Measurements from ENCODE around the gene NR2C2.
A peak's percentile ranks its signal among the peaks of the same experiment; 100 is the strongest.
"Not testable (repeated sequence)": the region's sequence is repeated elsewhere in the genome, so short reads cannot be mapped to it uniquely, and the experiment has no call there.

Gene NR2C2

DNA sequence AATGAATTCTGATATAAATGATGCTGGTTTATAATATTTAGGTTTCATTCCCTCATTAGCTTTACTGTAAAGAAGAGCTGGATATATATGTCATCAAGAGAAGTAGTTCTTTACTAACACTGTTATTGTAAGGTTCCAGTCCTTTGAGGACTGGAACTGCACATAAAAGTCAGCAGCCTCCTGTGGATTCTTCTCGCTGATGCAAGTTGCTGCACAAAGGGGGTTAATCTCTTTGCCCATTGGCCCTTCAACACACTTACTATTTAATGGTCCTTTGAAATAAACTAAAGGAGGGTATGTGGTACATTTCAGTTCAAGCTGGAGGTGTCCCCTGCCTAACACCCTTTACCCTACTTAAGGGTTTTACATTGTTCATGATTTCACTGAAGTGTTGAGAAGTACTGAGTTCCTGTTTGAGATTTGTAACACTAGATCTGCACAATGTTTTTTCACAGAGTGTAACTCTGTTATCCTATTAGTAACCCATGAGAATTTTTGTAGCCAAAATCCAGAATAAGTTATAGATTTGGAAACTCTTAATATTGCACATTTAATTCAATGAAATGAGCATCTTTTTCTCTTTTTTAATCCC is 43.9 kb downstream of the NR2C2 start:
- no peak for ATAC-seq
- no peak for TF ChIP-seq TOX (CRISPR knock-in tag; IDR thresholded peaks at IDR 0.05; ENCODE audit: borderline replicate concordance)
- TF ChIP-seq, protein P1, sequence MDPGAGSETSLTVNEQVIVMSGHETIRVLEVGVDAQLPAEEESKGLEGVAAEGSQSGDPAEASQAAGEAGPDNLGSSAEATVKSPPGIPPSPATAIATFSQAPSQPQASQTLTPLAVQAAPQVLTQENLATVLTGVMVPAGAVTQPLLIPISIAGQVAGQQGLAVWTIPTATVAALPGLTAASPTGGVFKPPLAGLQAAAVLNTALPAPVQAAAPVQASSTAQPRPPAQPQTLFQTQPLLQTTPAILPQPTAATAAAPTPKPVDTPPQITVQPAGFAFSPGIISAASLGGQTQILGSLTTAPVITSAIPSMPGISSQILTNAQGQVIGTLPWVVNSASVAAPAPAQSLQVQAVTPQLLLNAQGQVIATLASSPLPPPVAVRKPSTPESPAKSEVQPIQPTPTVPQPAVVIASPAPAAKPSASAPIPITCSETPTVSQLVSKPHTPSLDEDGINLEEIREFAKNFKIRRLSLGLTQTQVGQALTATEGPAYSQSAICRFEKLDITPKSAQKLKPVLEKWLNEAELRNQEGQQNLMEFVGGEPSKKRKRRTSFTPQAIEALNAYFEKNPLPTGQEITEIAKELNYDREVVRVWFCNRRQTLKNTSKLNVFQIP (CRISPR knock-in tag; IDR thresholded peaks at IDR 0.05; ENCODE audit: borderline replicate concordance, low read depth) = no peak
- TF ChIP-seq ESRRG (CRISPR knock-in tag; IDR thresholded peaks at IDR 0.05) = no peak

DNA sequence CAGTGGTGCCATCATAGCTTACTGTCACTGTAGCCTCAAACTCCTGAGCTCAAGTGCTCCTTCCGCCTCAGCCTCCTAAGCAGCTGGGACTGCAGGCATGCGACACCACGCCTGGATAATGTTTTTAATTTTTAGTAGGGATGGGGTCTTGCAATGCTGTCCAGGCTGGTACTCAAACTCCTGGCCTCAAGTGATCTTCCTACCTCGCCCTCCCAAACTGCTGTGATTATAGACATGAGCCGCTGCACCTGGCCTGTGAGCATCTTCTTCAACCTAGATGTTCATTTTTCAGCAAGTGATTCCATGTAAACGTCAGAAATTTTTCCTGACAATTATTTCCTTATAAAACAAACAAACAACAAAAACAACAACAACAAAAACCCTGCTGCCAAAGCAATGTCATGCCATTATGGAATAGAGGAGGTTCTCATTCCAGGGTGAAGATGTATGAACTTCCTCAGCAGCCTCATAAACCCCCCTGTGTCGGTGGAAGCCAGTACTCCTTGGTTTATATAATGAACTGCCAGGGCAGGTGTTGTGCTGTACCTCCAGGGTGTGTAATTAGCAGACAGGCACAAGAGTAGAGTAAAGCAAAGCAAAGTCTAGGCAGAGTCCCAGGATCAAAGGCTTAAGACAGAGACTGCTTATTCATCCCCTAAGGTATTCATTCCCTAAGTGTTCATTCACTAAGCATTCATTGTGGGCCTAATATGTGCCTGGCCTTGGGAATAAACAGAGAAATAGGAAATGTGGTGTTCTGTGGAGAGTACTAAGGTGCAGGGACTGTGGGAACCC is 44.6 kb downstream of the NR2C2 start:
- no peak for ATAC-seq
- TF ChIP-seq ZFP3 (CRISPR knock-in tag; IDR thresholded peaks at IDR 0.05) (no peak), ZNF8 (CRISPR knock-in tag; IDR thresholded peaks at IDR 0.05) (no peak), OSR1 (CRISPR knock-in tag; IDR thresholded peaks at IDR 0.05) (no peak), ESRRG (CRISPR knock-in tag; IDR thresholded peaks at IDR 0.05) (no peak), ZNF565 (CRISPR knock-in tag; conservative IDR thresholded peaks at IDR 0.05; ENCODE audit: low read depth) (no peak), ZC3H10 (CRISPR knock-in tag; IDR thresholded peaks at IDR 0.05) (no peak), ARNTL (CRISPR knock-in tag; IDR thresholded peaks at IDR 0.05; ENCODE audit: borderline replicate concordance, low read depth) (no peak), CSDC2 (CRISPR knock-in tag; IDR thresholded peaks at IDR 0.05) (no peak), BACH2 (CRISPR knock-in tag; IDR thresholded peaks at IDR 0.05; ENCODE audit: borderline replicate concordance) (no peak), SNAI2 (CRISPR knock-in tag; IDR thresholded peaks at IDR 0.05) (no peak), ZFP30 (CRISPR knock-in tag; IDR thresholded peaks at IDR 0.05) (no peak), TCF4 (CRISPR knock-in tag; IDR thresholded peaks at IDR 0.05; ENCODE audit: borderline replicate concordance) (no peak), TOX (CRISPR knock-in tag; IDR thresholded peaks at IDR 0.05; ENCODE audit: borderline replicate concordance) (no peak), ISL1 (CRISPR knock-in tag; IDR thresholded peaks at IDR 0.05) (no peak)
- TF ChIP-seq, protein P2, sequence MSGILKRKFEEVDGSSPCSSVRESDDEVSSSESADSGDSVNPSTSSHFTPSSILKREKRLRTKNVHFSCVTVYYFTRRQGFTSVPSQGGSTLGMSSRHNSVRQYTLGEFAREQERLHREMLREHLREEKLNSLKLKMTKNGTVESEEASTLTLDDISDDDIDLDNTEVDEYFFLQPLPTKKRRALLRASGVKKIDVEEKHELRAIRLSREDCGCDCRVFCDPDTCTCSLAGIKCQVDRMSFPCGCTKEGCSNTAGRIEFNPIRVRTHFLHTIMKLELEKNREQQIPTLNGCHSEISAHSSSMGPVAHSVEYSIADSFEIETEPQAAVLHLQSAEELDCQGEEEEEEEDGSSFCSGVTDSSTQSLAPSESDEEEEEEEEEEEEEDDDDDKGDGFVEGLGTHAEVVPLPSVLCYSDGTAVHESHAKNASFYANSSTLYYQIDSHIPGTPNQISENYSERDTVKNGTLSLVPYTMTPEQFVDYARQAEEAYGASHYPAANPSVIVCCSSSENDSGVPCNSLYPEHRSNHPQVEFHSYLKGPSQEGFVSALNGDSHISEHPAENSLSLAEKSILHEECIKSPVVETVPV (CRISPR knock-in tag; IDR thresholded peaks at IDR 0.05) = no peak
- TF ChIP-seq, protein P3, sequence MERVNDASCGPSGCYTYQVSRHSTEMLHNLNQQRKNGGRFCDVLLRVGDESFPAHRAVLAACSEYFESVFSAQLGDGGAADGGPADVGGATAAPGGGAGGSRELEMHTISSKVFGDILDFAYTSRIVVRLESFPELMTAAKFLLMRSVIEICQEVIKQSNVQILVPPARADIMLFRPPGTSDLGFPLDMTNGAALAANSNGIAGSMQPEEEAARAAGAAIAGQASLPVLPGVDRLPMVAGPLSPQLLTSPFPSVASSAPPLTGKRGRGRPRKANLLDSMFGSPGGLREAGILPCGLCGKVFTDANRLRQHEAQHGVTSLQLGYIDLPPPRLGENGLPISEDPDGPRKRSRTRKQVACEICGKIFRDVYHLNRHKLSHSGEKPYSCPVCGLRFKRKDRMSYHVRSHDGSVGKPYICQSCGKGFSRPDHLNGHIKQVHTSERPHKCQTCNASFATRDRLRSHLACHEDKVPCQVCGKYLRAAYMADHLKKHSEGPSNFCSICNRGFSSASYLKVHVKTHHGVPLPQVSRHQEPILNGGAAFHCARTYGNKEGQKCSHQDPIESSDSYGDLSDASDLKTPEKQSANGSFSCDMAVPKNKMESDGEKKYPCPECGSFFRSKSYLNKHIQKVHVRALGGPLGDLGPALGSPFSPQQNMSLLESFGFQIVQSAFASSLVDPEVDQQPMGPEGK (CRISPR knock-in tag; IDR thresholded peaks at IDR 0.05; ENCODE audit: borderline replicate concordance) = no peak
- TF ChIP-seq, protein P4, sequence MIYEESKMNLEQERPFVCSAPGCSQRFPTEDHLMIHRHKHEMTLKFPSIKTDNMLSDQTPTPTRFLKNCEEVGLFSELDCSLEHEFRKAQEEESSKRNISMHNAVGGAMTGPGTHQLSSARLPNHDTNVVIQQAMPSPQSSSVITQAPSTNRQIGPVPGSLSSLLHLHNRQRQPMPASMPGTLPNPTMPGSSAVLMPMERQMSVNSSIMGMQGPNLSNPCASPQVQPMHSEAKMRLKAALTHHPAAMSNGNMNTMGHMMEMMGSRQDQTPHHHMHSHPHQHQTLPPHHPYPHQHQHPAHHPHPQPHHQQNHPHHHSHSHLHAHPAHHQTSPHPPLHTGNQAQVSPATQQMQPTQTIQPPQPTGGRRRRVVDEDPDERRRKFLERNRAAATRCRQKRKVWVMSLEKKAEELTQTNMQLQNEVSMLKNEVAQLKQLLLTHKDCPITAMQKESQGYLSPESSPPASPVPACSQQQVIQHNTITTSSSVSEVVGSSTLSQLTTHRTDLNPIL (CRISPR knock-in tag; IDR thresholded peaks at IDR 0.05; ENCODE audit: low read depth) = no peak

DNA sequence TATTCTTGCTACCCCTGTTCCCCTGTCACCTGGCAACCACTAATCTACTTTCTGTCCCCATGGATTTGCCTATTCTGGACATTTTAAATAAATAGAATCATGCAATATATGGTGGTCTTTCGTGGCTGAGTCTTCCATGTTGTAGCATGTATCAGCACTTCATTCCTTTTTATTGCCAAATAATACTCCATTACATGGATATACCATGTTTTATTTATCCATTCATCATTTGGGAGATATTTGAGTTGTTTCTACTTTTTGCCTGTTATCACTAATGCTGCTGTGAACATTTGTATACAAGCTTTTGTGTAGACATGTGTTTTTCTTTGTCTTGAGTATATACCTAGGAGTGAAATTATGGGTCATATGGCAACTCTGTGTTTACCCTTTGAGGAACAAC is 50.6 kb downstream of the NR2C2 start:
- no peak for TF ChIP-seq ZFP3 (CRISPR knock-in tag; IDR thresholded peaks at IDR 0.05)
- TF ChIP-seq ZNF8 (CRISPR knock-in tag; IDR thresholded peaks at IDR 0.05) = peak; percentile 98
- ATAC-seq = no peak

DNA sequence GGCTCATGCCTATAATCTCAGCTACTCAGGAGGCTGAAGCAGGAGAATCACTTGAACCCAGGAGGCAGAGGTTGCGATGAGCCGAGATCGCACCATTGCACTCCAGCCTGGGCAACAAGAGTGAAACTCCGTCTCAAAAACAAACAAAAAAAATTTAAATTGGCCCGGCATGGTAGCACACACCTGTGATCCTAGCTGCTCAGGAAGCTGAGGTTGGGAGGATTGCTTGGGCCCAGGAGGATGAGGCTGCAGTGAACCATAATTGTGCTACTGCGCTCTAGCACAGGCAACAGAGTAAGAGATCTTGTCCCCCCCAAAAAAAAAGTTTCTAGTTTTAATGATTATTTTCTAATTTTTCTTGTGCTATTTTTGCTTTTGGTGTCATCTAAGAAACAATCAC is 51.8 kb downstream of the NR2C2 start:
- not testable (repeated sequence) for ATAC-seq

DNA sequence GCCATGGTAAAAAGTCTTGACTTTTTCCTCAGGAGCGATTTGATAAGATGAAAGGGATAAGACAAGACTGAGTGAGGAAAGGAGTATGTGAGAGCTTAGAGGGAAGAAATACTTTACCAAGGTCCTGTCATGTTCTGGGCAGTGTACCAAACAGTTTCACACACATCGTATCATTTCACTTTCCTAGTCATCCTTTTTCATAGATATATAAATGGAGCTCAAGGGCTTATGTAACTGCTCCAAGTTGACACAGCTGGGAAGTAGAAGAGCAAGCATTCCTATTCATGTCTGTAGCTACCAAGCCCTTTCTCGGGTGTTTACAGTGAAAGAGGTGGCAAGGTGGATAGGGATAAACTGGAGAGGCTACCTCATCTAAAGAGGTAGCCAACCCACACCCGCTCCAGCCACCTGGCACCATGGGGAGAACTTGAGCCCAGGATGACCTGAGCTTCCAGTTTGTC is 60.3 kb downstream of the NR2C2 start:
- TF ChIP-seq ISL1 (CRISPR knock-in tag; IDR thresholded peaks at IDR 0.05) (peak; percentile 53), ARNTL (CRISPR knock-in tag; IDR thresholded peaks at IDR 0.05; ENCODE audit: borderline replicate concordance, low read depth) (no peak), RARB (CRISPR knock-in tag; IDR thresholded peaks at IDR 0.05) (no peak), ZNF565 (CRISPR knock-in tag; conservative IDR thresholded peaks at IDR 0.05; ENCODE audit: low read depth) (no peak), GLIS3 (CRISPR knock-in tag; IDR thresholded peaks at IDR 0.05) (no peak)
- peak; percentile 78 for ATAC-seq
